Measurements from ENCODE around the gene GTF2A1L. TPM values are rescaled to one million over a fixed set of nuclear protein-coding genes. Genes with fewer than 3 reads are reported as not detected.

The GTF2A1L gene
- total and polyA plus RNA-seq, 2 experiments from 2014 or later, result 0.65 to 0.94 TPM

DNA sequence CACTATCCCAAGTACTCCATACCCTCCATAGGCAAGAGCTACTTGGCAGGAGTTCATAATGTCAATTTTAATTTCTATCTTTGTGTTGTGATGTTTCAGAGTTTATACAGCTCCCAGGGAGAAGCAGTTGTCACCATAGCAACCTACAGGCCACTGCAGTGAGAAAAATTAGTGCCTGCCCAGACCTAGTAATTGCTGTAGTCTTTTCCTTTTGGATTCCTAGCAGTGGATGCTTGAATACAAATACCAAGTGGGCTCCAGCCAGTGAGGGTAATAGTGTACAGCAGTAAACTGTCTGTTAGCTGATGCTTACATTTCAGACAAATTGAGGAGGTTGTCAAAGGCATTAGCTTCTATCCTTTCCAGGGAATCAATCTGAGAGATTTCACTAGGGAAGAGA, 111.2 kb downstream of the GTF2A1L start (continued):
- TF ChIP-seq, protein P1, sequence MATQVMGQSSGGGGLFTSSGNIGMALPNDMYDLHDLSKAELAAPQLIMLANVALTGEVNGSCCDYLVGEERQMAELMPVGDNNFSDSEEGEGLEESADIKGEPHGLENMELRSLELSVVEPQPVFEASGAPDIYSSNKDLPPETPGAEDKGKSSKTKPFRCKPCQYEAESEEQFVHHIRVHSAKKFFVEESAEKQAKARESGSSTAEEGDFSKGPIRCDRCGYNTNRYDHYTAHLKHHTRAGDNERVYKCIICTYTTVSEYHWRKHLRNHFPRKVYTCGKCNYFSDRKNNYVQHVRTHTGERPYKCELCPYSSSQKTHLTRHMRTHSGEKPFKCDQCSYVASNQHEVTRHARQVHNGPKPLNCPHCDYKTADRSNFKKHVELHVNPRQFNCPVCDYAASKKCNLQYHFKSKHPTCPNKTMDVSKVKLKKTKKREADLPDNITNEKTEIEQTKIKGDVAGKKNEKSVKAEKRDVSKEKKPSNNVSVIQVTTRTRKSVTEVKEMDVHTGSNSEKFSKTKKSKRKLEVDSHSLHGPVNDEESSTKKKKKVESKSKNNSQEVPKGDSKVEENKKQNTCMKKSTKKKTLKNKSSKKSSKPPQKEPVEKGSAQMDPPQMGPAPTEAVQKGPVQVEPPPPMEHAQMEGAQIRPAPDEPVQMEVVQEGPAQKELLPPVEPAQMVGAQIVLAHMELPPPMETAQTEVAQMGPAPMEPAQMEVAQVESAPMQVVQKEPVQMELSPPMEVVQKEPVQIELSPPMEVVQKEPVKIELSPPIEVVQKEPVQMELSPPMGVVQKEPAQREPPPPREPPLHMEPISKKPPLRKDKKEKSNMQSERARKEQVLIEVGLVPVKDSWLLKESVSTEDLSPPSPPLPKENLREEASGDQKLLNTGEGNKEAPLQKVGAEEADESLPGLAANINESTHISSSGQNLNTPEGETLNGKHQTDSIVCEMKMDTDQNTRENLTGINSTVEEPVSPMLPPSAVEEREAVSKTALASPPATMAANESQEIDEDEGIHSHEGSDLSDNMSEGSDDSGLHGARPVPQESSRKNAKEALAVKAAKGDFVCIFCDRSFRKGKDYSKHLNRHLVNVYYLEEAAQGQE (IDR thresholded peaks at IDR 0.05; ENCODE audit: unreplicated experiment), result no peak
- TF ChIP-seq POLR2AphosphoS5 (IDR thresholded peaks at IDR 0.05; ENCODE audit: low read depth) (no peak), NANOG (IDR thresholded peaks at IDR 0.05; ENCODE audit: borderline replicate concordance) (no peak), EZH2 (IDR thresholded peaks at IDR 0.05; ENCODE audit: low read depth, unreplicated experiment) (no peak), CREB1 (CRISPR knock-in tag; IDR thresholded peaks at IDR 0.05; ENCODE audit: low read depth) (no peak), ZNF114 (CRISPR knock-in tag; IDR thresholded peaks at IDR 0.05) (no peak)
- TF ChIP-seq, protein P2, sequence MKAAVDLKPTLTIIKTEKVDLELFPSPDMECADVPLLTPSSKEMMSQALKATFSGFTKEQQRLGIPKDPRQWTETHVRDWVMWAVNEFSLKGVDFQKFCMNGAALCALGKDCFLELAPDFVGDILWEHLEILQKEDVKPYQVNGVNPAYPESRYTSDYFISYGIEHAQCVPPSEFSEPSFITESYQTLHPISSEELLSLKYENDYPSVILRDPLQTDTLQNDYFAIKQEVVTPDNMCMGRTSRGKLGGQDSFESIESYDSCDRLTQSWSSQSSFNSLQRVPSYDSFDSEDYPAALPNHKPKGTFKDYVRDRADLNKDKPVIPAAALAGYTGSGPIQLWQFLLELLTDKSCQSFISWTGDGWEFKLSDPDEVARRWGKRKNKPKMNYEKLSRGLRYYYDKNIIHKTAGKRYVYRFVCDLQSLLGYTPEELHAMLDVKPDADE (IDR thresholded peaks at IDR 0.05), result no peak

Small RNA genes within 50 kb of the gene (small RNA-seq; reads per million reads assigned to genes)
- not detected for gene TPT1P11 (ENCODE audit: low replicate concordance)

Other genes with a start within 250 kb of the GTF2A1L start
- 22.2 and 31.6 TPM in 2 replicates for gene PPP1R21, start 177.1 kb upstream of the GTF2A1L start, total RNA-seq (2014; rRNA removed; shearing (Covaris generic))
- 20.7 and 26.1 TPM in 2 replicates for gene PPP1R21, start 177.1 kb upstream of the GTF2A1L start, polyA plus RNA-seq (2016; fragmentation: Nextera tagmentation; extraction: Ambion mirVana)
- 14.4 and 14.9 TPM in 2 replicates for gene STON1, start 87.7 kb upstream of the GTF2A1L start, total RNA-seq (2014; rRNA removed; shearing (Covaris generic))
- gene STON1, start 87.7 kb upstream of the GTF2A1L start, polyA plus RNA-seq (2016; fragmentation: Nextera tagmentation; extraction: Ambion mirVana), result 5.4 and 5.5 TPM in 2 replicates
- 0.12 and 0.45 TPM in 2 replicates for gene LHCGR, start 137.9 kb downstream of the GTF2A1L start, total RNA-seq (2014; rRNA removed; shearing (Covaris generic))
- gene LHCGR, start 137.9 kb downstream of the GTF2A1L start, polyA plus RNA-seq (2016; fragmentation: Nextera tagmentation; extraction: Ambion mirVana), result 0.54 and 0.66 TPM in 2 replicates